ENCODE measurements around the gene EME1. TPM values are rescaled to one million over a fixed set of nuclear protein-coding genes. Genes with fewer than 3 reads are reported as not detected.

EME1 gene
- total and polyA plus RNA-seq, 2 of the 13 experiments (the other 11 are each of a cell fraction or from before 2014, with no cell fraction given), result 20.7 to 24.6 TPM

DNA sequence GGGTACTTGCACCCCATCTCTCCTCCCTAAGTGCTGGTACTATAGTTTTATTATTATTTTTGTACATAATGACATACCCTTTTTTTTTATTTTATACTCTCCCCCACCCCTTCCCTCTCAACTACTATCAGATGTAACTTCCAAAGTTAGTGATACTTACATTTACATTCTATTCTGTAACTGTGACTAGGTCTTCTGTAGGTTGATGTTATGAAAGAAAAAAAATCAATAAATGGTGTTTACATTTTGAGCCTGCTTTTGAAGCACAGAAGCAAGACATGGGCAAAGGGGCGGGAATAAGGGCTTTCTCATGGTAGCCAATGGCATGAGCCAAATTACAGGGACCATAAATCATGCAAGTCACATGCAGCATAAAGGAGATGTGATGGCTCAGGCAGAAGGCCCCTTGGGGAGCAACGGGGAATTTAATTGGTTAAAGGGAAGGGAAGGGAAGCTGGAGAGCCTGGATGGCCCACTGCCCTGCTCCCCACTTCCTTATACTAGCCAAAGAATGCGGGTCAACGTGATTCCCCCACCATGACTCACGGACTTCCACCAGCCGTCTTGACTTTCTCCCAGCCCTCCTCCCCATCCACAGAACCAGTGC lies 50.6 kb downstream of the EME1 start (continued):
- TF ChIP-seq, protein P1, sequence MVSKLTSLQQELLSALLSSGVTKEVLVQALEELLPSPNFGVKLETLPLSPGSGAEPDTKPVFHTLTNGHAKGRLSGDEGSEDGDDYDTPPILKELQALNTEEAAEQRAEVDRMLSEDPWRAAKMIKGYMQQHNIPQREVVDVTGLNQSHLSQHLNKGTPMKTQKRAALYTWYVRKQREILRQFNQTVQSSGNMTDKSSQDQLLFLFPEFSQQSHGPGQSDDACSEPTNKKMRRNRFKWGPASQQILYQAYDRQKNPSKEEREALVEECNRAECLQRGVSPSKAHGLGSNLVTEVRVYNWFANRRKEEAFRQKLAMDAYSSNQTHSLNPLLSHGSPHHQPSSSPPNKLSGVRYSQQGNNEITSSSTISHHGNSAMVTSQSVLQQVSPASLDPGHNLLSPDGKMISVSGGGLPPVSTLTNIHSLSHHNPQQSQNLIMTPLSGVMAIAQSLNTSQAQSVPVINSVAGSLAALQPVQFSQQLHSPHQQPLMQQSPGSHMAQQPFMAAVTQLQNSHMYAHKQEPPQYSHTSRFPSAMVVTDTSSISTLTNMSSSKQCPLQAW (CRISPR knock-in tag; IDR thresholded peaks at IDR 0.05), result no peak
- TF ChIP-seq, protein P2, sequence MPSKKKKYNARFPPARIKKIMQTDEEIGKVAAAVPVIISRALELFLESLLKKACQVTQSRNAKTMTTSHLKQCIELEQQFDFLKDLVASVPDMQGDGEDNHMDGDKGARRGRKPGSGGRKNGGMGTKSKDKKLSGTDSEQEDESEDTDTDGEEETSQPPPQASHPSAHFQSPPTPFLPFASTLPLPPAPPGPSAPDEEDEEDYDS (CRISPR knock-in tag; IDR thresholded peaks at IDR 0.05), result peak; percentile 53; the same call in 1 of the 2 replicates
- peak; percentile 86 for TF ChIP-seq ARNTL (CRISPR knock-in tag; IDR thresholded peaks at IDR 0.05)
- no peak; the same call in 1 of the 2 replicates for TF ChIP-seq FOXC1 (CRISPR knock-in tag; IDR thresholded peaks at IDR 0.05; ENCODE audit: borderline replicate concordance)
- TF ChIP-seq, protein P3, sequence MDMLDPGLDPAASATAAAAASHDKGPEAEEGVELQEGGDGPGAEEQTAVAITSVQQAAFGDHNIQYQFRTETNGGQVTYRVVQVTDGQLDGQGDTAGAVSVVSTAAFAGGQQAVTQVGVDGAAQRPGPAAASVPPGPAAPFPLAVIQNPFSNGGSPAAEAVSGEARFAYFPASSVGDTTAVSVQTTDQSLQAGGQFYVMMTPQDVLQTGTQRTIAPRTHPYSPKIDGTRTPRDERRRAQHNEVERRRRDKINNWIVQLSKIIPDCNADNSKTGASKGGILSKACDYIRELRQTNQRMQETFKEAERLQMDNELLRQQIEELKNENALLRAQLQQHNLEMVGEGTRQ (IDR thresholded peaks at IDR 0.05; ENCODE audit: low read depth, low read length), result peak; percentile 57; the same call in 1 of the 2 replicates
- TF ChIP-seq, protein P3 (CRISPR knock-in tag; IDR thresholded peaks at IDR 0.05; ENCODE audit: borderline replicate concordance), result peak; percentile 59; the same call in 1 of the 2 replicates
- 0 out of 2 replicates have a peak, but pooled peaks have one; percentile 37 for TF ChIP-seq RFXANK (CRISPR knock-in tag; IDR thresholded peaks at IDR 0.05)
- TF ChIP-seq ZFP1 (CRISPR knock-in tag; IDR thresholded peaks at IDR 0.05), result no peak; the same call in 1 of the 2 replicates
- peak in 1 of 2 experiments; percentile 82; a peak in 2 of 4 replicates for TF ChIP-seq EP300 (IDR thresholded peaks at IDR 0.05; ENCODE audit: low read depth in 2 of 2, low read length in 2 of 2)
- TF ChIP-seq EP300 (CRISPR knock-in tag; IDR thresholded peaks at IDR 0.05; ENCODE audit: borderline replicate concordance), result no peak
- TF ChIP-seq ZFP37 (CRISPR knock-in tag; IDR thresholded peaks at IDR 0.05; ENCODE audit: borderline replicate concordance), result no peak
- TF ChIP-seq ZNF383 (CRISPR knock-in tag; IDR thresholded peaks at IDR 0.05; ENCODE audit: borderline replicate concordance), result no peak
- peak; percentile 55; the same call in 1 of the 2 replicates for TF ChIP-seq KMT2B (CRISPR knock-in tag; IDR thresholded peaks at IDR 0.05)
- peak; percentile 87; the same call in 1 of the 2 replicates for TF ChIP-seq ARID2 (CRISPR knock-in tag; IDR thresholded peaks at IDR 0.05; ENCODE audit: borderline replicate concordance)
- TF ChIP-seq TGIF2 (CRISPR knock-in tag; IDR thresholded peaks at IDR 0.05), result 0 out of 2 replicates have a peak, but pooled peaks have one; percentile 63
- TF ChIP-seq, protein P4, sequence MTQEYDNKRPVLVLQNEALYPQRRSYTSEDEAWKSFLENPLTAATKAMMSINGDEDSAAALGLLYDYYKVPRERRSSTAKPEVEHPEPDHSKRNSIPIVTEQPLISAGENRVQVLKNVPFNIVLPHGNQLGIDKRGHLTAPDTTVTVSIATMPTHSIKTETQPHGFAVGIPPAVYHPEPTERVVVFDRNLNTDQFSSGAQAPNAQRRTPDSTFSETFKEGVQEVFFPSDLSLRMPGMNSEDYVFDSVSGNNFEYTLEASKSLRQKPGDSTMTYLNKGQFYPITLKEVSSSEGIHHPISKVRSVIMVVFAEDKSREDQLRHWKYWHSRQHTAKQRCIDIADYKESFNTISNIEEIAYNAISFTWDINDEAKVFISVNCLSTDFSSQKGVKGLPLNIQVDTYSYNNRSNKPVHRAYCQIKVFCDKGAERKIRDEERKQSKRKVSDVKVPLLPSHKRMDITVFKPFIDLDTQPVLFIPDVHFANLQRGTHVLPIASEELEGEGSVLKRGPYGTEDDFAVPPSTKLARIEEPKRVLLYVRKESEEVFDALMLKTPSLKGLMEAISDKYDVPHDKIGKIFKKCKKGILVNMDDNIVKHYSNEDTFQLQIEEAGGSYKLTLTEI (CRISPR knock-in tag; conservative IDR thresholded peaks at IDR 0.05), result no peak
- TF ChIP-seq HMG20A (CRISPR knock-in tag; IDR thresholded peaks at IDR 0.05; ENCODE audit: borderline replicate concordance), result peak; percentile 87
- TF ChIP-seq HNRNPK (IDR thresholded peaks at IDR 0.05; ENCODE audit: low read depth, low read length, poor library complexity, severe bottlenecking), result no peak
- TF ChIP-seq SP5 (CRISPR knock-in tag; IDR thresholded peaks at IDR 0.05; ENCODE audit: borderline replicate concordance, low read depth), result peak; percentile 95
- peak; percentile 56 for TF ChIP-seq SKI (IDR thresholded peaks at IDR 0.05; ENCODE audit: partially characterized antibody)
- TF ChIP-seq ZNF577 (CRISPR knock-in tag; IDR thresholded peaks at IDR 0.05; ENCODE audit: borderline replicate concordance, low read depth), result peak; percentile 31; the same call in 1 of the 2 replicates
- TF ChIP-seq ZNF652 (CRISPR knock-in tag; IDR thresholded peaks at IDR 0.05; ENCODE audit: borderline replicate concordance, low read depth), result 0 out of 2 replicates have a peak, but pooled peaks have one; percentile 41
- 0 out of 2 replicates have a peak, but pooled peaks have one; percentile 44 for TF ChIP-seq PHF21A (CRISPR knock-in tag; IDR thresholded peaks at IDR 0.05)
- TF ChIP-seq THAP11 (CRISPR knock-in tag; IDR thresholded peaks at IDR 0.05), result peak; percentile 80
- peak; percentile 68; the same call in 1 of the 2 replicates for TF ChIP-seq ZKSCAN8 (CRISPR knock-in tag; IDR thresholded peaks at IDR 0.05; ENCODE audit: borderline replicate concordance)
